ENCODE results near the gene PKD2L1.
"Not testable (repeated sequence)": the region's sequence is repeated elsewhere in the genome, so short reads cannot be mapped to it uniquely, and the experiment has no call there.

Gene PKD2L1

GRCh38 chr10:100291356-100291755 is 38.7 kb downstream of the PKD2L1 start:
- H3K4me3 ChIP-seq (ENCODE audit: low read length): no peak overlapping the region
- no peaks in the 10 kb centered on the region; the same call in 1 of the 2 replicates for H3K27me3 ChIP-seq (ENCODE audit: insufficient read depth, low read length)
- no peak overlapping the region for H3K9ac ChIP-seq (ENCODE audit: low read depth, low read length)
- H3K9me3 ChIP-seq (ENCODE audit: insufficient read depth, low read depth, low read length): no peaks in the 10 kb centered on the region
- peaks cover 5% of the 10 kb centered on the region; the same call in 1 of the 2 replicates for H3K4me1 ChIP-seq (ENCODE audit: insufficient read depth, low read length)
- no peak overlapping the region for H3K27ac ChIP-seq (ENCODE audit: low read length)
- H3K36me3 ChIP-seq (ENCODE audit: insufficient read depth, low read depth, low read length): no peaks in the 10 kb centered on the region

- Histone ChIP-seq H3K27me3 (ENCODE audit: insufficient read depth, low read length) (no peaks in the 10 kb centered on the region; the same call in 1 of the 2 replicates), H3K27ac (ENCODE audit: low read length) (no peak overlapping the region), H3K4me3 (ENCODE audit: low read length) (no peak overlapping the region), H3K4me1 (ENCODE audit: insufficient read depth, low read length) (peaks cover 5% of the 10 kb centered on the region; the same call in 1 of the 2 replicates), H3K9me3 (ENCODE audit: insufficient read depth, low read depth, low read length) (no peaks in the 10 kb centered on the region), H3K36me3 (ENCODE audit: insufficient read depth, low read depth, low read length) (no peaks in the 10 kb centered on the region), H3K9ac (ENCODE audit: low read depth, low read length) (no peak overlapping the region)
Observed at GRCh38 chr10:100289641-100290040, 40.4 kb downstream of the PKD2L1 start.

- Histone ChIP-seq H3K4me3 (ENCODE audit: low read length) (no peak overlapping the region), H3K9me3 (ENCODE audit: insufficient read depth, low read depth, low read length) (no peaks in the 10 kb centered on the region), H3K27me3 (ENCODE audit: insufficient read depth, low read length) (no peaks in the 10 kb centered on the region; the same call in 1 of the 2 replicates), H3K4me1 (ENCODE audit: insufficient read depth, low read length) (peaks cover 5% of the 10 kb centered on the region; the same call in 1 of the 2 replicates), H3K9ac (ENCODE audit: low read depth, low read length) (no peak overlapping the region), H3K27ac (ENCODE audit: low read length) (no peak overlapping the region), H3K36me3 (ENCODE audit: insufficient read depth, low read depth, low read length) (peaks cover 7% of the 10 kb centered on the region)
Observed at GRCh38 chr10:100288196-100288595, 41.8 kb downstream of the PKD2L1 start.

DNA sequence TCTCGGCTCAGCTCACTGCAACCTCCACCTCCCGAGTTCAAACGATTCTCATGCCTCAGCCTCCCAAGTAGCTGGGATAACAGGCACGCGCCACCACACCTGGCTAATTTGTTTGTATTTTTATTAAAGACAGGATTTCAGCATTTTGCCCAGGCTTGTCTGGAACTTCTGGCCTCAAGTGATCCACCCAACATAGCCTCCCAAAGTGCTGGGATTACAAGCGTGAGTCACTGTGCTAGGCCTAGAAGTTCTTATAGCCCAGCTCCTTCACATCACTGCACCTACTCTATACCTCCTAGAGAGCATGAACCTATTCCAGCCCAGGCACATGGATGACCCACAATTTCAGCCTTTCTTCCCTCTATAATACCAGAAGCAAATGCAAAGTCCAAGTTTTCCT is 42.3 kb downstream of the PKD2L1 start:
- Histone ChIP-seq H3K27ac (ENCODE audit: low read length) (no peak overlapping the region), H3K36me3 (ENCODE audit: insufficient read depth, low read depth, low read length) (peaks cover 11% of the 10 kb centered on the region), H3K27me3 (ENCODE audit: insufficient read depth, low read length) (no peaks in the 10 kb centered on the region; the same call in 1 of the 2 replicates), H3K9ac (ENCODE audit: low read depth, low read length) (no peak overlapping the region), H3K9me3 (ENCODE audit: insufficient read depth, low read depth, low read length) (no peaks in the 10 kb centered on the region), H3K4me1 (ENCODE audit: insufficient read depth, low read length) (peaks cover 5% of the 10 kb centered on the region; the same call in 1 of the 2 replicates), H3K4me3 (ENCODE audit: low read length) (no peak overlapping the region)

DNA sequence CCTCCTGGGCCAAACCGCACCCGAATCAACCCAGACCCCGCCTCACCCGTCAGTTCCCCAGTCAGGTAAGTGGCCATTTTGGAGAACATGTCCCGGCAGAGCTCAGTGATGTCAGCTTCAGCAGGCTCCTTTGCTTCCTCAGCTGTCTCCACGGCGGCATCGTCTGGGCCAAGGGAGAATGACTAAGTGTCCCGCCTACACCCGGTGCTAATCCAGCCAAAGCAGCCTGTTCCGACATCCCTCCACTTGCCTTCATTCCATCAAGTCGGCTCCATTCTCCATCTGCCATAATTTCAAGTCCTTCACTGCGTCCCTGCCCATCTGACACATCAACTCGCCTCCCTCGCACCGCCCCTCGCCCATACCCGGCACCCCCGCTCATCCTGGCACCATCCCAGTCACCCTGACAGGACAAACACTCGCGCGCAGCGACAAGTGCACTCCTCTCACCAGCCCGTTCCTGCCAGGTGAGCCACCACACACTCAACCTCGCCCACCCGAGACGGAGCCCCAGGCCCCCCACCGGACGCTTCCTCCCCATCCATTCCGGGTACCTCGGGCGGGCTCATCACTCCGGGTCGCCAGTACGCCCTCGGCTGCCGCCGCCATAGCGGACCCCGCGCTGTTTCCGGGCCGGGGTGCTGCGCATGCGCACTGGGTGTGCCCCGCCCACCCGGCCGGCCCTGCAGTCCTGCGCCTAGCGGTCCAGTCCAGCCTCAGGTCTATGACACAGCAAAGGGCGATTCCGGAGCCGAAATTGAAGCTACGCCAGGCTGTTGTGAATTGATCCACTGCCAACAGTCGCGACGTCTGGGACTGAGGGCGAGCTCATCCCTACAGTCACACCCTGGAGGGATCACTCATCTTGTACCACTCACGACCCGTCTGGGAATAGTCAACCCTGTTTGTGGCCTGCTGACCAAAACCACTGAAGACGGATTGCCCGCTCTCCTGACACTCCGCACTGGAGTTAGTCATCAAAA is 43.7 kb downstream of the PKD2L1 start, which contains the start of gene BLOC1S2:
Gene BLOC1S2, minus strand, starts transcription at position 630 of the 983 bp plus-strand sequence. Its CDS starts 21 bp downstream, at position 609.
- Histone ChIP-seq H3K9me3 (ENCODE audit: insufficient read depth, low read depth, low read length) (no peaks in the 10 kb centered on the region), H3K4me3 (ENCODE audit: low read length) (peak within 1 kb of the TSS; percentile 93), H3K36me3 (ENCODE audit: insufficient read depth, low read depth, low read length) (peaks cover 22% of the 10 kb centered on the region), H3K4me1 (ENCODE audit: insufficient read depth, low read length) (peaks cover 5% of the 10 kb centered on the region; the same call in 1 of the 2 replicates), H3K27ac (ENCODE audit: low read length) (peak within 1 kb of the TSS; percentile 72), H3K9ac (ENCODE audit: low read depth, low read length) (peak within 1 kb of the TSS; percentile 84), H3K27me3 (ENCODE audit: insufficient read depth, low read length) (no peaks in the 10 kb centered on the region)

- peaks cover 30% of the 10 kb centered on the region for H3K36me3 ChIP-seq (ENCODE audit: insufficient read depth, low read depth, low read length)
- H3K4me3 ChIP-seq (ENCODE audit: low read length): peak overlapping the region; percentile 93
- peak overlapping the region; percentile 72 for H3K27ac ChIP-seq (ENCODE audit: low read length)
- H3K9ac ChIP-seq (ENCODE audit: low read depth, low read length): peak overlapping the region; percentile 84
- not testable (repeated sequence) for H3K4me1 ChIP-seq (ENCODE audit: insufficient read depth, low read length); H3K27me3 ChIP-seq (ENCODE audit: insufficient read depth, low read length); H3K9me3 ChIP-seq (ENCODE audit: insufficient read depth, low read depth, low read length)
Observed at GRCh38 chr10:100285326-100285725, 44.7 kb downstream of the PKD2L1 start.

DNA sequence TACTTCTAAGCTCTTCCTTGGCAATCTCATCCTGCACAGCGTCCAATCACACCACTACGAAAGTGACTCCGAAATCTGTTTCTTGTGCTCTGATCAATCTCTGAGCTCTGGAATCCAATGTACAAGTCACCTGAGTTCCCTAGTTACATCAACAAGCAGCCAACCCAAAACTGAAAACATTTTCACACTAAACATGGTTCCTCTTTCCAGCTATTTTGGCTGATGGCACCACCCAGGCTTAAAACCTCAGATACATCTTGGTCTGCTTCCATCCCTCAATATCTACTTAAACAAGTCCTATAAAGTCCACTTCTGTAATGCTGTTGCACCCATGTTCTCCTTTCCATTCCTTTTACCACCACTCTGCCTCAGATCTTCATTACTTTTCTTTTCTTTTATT is 47.1 kb downstream of the PKD2L1 start:
- Histone ChIP-seq H3K4me1 (ENCODE audit: insufficient read depth, low read length) (peaks cover 5% of the 10 kb centered on the region; the same call in 1 of the 2 replicates), H3K27me3 (ENCODE audit: insufficient read depth, low read length) (no peaks in the 10 kb centered on the region), H3K36me3 (ENCODE audit: insufficient read depth, low read depth, low read length) (peaks cover 48% of the 10 kb centered on the region), H3K9ac (ENCODE audit: low read depth, low read length) (no peak overlapping the region), H3K4me3 (ENCODE audit: low read length) (no peak overlapping the region), H3K27ac (ENCODE audit: low read length) (no peak overlapping the region), H3K9me3 (ENCODE audit: insufficient read depth, low read depth, low read length) (no peaks in the 10 kb centered on the region; the same call in 1 of the 2 replicates)

GRCh38 chr10:100276971-100277370 is 53.1 kb downstream of the PKD2L1 start:
- H3K27me3 ChIP-seq (ENCODE audit: insufficient read depth, low read length); H3K4me3 ChIP-seq (ENCODE audit: low read length); H3K9me3 ChIP-seq (ENCODE audit: insufficient read depth, low read depth, low read length); H3K9ac ChIP-seq (ENCODE audit: low read depth, low read length); H3K4me1 ChIP-seq (ENCODE audit: insufficient read depth, low read length); H3K27ac ChIP-seq (ENCODE audit: low read length): not testable (repeated sequence)
- H3K36me3 ChIP-seq (ENCODE audit: insufficient read depth, low read depth, low read length): peaks cover 50% of the 10 kb centered on the region

DNA sequence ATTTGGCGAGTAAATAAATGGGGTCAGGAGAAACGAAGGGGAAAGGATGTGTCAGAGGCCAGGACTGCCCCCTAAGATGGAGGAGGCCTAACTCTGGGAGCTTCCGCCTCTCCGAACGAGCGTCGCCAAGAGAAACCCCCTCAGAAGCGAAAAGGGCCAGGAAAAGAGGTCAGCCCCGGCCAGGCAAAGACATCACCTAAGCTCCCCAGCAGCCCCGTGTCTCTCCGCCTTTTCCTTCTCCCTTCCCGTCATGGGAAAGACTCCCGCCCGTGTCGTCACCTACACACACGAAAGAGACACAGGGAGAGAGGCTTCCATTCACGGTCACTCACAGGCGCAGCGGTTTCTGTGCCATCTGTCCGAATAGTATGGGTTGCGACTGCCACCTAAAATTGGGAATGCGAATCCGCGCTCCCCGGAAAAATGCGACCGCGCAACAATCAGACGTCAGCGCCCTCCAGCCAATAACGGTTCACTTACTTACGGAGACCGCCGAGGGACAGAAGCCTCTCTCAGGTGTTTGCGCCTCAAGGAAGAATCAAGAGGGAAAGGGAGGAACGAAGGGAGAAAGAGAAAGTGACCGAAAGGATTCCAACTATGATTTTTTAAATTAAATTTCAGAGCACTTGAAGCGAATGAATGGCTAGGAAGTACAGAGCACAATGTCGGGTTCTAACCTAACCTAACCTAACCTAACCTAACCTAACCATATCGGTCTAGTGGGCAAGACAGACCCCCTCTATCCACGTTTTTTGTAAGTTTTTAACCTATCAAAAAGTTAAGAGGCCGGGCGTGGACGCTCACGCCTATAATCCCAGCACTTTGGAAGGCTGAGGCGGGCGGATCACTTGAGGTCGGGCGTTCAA is 62.6 kb downstream of the PKD2L1 start, which contains the start of gene CWF19L1:
Gene CWF19L1, minus strand, starts transcription at position 400 of the 866 bp plus-strand sequence. Its CDS starts 45 bp downstream, at position 355.
- no peaks in the 10 kb centered on the region for H3K9me3 ChIP-seq (ENCODE audit: insufficient read depth, low read depth, low read length)
- H3K27ac ChIP-seq (ENCODE audit: low read length): peak within 1 kb of the TSS; percentile 68
- H3K27me3 ChIP-seq (ENCODE audit: insufficient read depth, low read length): no peaks in the 10 kb centered on the region
- no peaks in the 10 kb centered on the region for H3K36me3 ChIP-seq (ENCODE audit: insufficient read depth, low read depth, low read length)
- H3K4me1 ChIP-seq (ENCODE audit: insufficient read depth, low read length): no peaks in the 10 kb centered on the region
- H3K4me3 ChIP-seq (ENCODE audit: low read length): peak within 1 kb of the TSS; percentile 99
- H3K9ac ChIP-seq (ENCODE audit: low read depth, low read length): peak within 1 kb of the TSS; percentile 95

- Histone ChIP-seq H3K27ac (ENCODE audit: low read length) (no peak overlapping the region), H3K9ac (ENCODE audit: low read depth, low read length) (no peak overlapping the region), H3K4me3 (ENCODE audit: low read length) (peak overlapping the region; percentile 99; the same call in 1 of the 2 replicates), H3K9me3 (ENCODE audit: insufficient read depth, low read depth, low read length) (no peaks in the 10 kb centered on the region), H3K4me1 (ENCODE audit: insufficient read depth, low read length) (no peaks in the 10 kb centered on the region), H3K27me3 (ENCODE audit: insufficient read depth, low read length) (no peaks in the 10 kb centered on the region), H3K36me3 (ENCODE audit: insufficient read depth, low read depth, low read length) (peaks cover 9% of the 10 kb centered on the region; the same call in 1 of the 2 replicates)
Observed at GRCh38 chr10:100265821-100266485, 64.1 kb downstream of the PKD2L1 start.

- H3K27me3 ChIP-seq (ENCODE audit: insufficient read depth, low read length): no peaks in the 10 kb centered on the region
- peaks cover 73% of the 10 kb centered on the region for H3K36me3 ChIP-seq (ENCODE audit: insufficient read depth, low read depth, low read length)
Observed at GRCh38 chr10:100254191-100254590, 75.8 kb downstream of the PKD2L1 start.

More at GRCh38 chr10:100254191-100254590, 75.8 kb downstream of the PKD2L1 start:
- no peak overlapping the region for H3K9ac ChIP-seq (ENCODE audit: low read depth, low read length)
- no peak overlapping the region for H3K27ac ChIP-seq (ENCODE audit: low read length)
- H3K9me3 ChIP-seq (ENCODE audit: insufficient read depth, low read depth, low read length): no peaks in the 10 kb centered on the region
- no peak overlapping the region for H3K4me3 ChIP-seq (ENCODE audit: low read length)
- H3K4me1 ChIP-seq (ENCODE audit: insufficient read depth, low read length): no peaks in the 10 kb centered on the region

Measured in iPS-20b (cell line).